Stomach smooth muscle (tissue), 2 donors: ENCODE data around the gene C11orf86.

Source experiments
- H3K27ac ChIP-seq: one replicate; pipeline ENCODE4 v1.7.0; 2013; ENCODE audit warnings: mild to moderate bottlenecking, low read length, inconsistent platforms
- H3K27me3 ChIP-seq, 2 donors: one replicate each; pipeline ENCODE4 v1.7.0; 2013; ENCODE audit warnings: low read length in 2 of 2; ENCODE audit not compliant: insufficient read depth in 2 of 2, control insufficient read depth in 1 of 2
- H3K36me3 ChIP-seq, 2 donors: one replicate each; pipeline ENCODE4 v1.7.0; 2013; ENCODE audit warnings: low read length in 2 of 2; ENCODE audit not compliant: control insufficient read depth in 2 of 2, insufficient read depth in 2 of 2
- H3K4me1 ChIP-seq: one replicate; pipeline ENCODE4 v1.7.0; 2013; ENCODE audit warnings: low read length; ENCODE audit not compliant: control insufficient read depth, insufficient read depth
- H3K4me3 ChIP-seq, 2 donors: one replicate each; pipeline ENCODE4 v1.7.0; 2013; ENCODE audit warnings: low read length in 2 of 2
- H3K9ac ChIP-seq, 2 donors: one replicate each; pipeline ENCODE4 v1.7.0; 2013; ENCODE audit warnings: low read length in 2 of 2, mild to moderate bottlenecking in 1 of 2
- H3K9me3 ChIP-seq, 2 donors: one replicate each; pipeline ENCODE4 v1.7.0; 2013; ENCODE audit warnings: low read length in 2 of 2; ENCODE audit not compliant: control insufficient read depth in 2 of 2
- donor health status: healthy.
- donor health status: Pancreatic carcinoma.

Gene C11orf86

GRCh38 chr11:66966351-66966750, 8.8 kb upstream of the C11orf86 start:
- Histone ChIP-seq H3K9ac (no peak overlapping the region), H3K27ac (no peak overlapping the region), H3K4me1 (no peaks in the 10 kb centered on the region), H3K27me3 (no peaks in the 10 kb centered on the region), H3K36me3 (no peaks in the 10 kb centered on the region), H3K9me3 (no peaks in the 10 kb centered on the region), H3K4me3 (no peak overlapping the region)

GRCh38 chr11:66967670-66968425, 7.3 kb upstream of the C11orf86 start:
- Histone ChIP-seq H3K27me3 (no peaks in the 10 kb centered on the region), H3K36me3 (no peaks in the 10 kb centered on the region), H3K4me1 (no peaks in the 10 kb centered on the region), H3K9me3 (no peaks in the 10 kb centered on the region), H3K27ac (no peak overlapping the region), H3K9ac (no peak overlapping the region), H3K4me3 (no peak overlapping the region)

DNA sequence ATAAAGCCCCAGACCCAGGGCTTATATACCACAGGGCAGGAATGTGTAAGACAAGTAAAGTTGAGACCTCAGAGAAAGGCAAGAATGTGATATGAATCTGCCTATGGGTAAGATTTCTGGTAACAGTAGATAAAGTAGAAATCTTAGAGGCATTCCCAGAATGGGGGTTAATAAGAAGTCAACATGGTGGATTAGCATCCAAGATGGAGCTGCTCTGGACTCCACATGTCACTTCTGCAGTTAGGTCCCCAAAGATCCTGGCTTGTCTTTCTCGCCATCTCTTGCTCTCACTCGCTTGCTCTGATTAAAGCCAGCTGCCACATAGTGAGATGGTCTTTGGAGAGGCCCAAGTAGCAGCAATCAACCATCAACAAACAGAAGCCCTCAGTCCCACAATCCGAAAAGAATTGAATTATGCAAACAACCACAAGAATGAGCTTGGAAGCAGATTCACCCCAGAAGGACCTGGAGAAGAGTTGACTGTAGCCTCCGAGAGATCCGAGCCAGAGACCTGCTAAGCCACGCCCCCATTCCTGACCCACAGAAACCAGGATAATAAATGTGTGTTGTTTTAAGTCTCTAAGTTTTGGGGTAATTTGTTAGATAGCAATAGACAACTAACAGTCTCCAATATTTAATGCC, 5.4 kb upstream of the C11orf86 start:
- Histone ChIP-seq H3K4me3 (no peak overlapping the region), H3K9ac (no peak overlapping the region), H3K27ac (no peak overlapping the region), H3K36me3 (no peaks in the 10 kb centered on the region), H3K4me1 (no peaks in the 10 kb centered on the region), H3K9me3 (no peaks in the 10 kb centered on the region), H3K27me3 (no peaks in the 10 kb centered on the region)

DNA sequence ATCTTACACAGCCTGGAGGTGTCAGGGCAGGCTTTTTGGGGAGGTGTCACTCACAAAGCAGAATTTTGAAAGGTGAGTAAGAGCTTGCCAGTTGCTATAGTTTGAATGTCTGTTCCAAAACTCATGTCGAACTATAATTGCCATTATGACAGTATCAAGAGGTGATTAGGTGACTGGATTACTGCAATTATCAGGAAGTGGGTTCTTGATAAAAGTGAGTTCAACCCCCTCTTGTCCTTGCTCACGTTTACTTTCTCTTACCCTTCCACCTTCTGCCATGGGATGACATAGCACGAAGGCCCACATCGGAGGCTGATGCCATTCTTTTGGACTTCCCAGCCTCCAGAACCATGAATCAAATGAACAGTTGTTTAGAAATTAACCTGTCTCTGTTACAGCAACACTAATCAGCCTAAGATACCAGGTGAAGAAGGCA, 4.7 kb upstream of the C11orf86 start:
- Histone ChIP-seq H3K27me3 (peaks cover under 1% of the 10 kb centered on the region in 2 donors), H3K27ac (no peak overlapping the region), H3K4me1 (no peaks in the 10 kb centered on the region), H3K9me3 (no peaks in the 10 kb centered on the region), H3K4me3 (no peak overlapping the region), H3K9ac (no peak overlapping the region), H3K36me3 (no peaks in the 10 kb centered on the region)

GRCh38 chr11:66970807-66971442, 4.2 kb upstream of the C11orf86 start:
- no peaks in the 10 kb centered on the region for H3K4me1 ChIP-seq
- no peaks in the 10 kb centered on the region for H3K9me3 ChIP-seq
- H3K9ac ChIP-seq: no peak overlapping the region
- peaks cover 2 to 3% of the 10 kb centered on the region in 2 donors for H3K27me3 ChIP-seq
- no peaks in the 10 kb centered on the region for H3K36me3 ChIP-seq
- no peak overlapping the region for H3K27ac ChIP-seq
- no peak overlapping the region for H3K4me3 ChIP-seq

DNA sequence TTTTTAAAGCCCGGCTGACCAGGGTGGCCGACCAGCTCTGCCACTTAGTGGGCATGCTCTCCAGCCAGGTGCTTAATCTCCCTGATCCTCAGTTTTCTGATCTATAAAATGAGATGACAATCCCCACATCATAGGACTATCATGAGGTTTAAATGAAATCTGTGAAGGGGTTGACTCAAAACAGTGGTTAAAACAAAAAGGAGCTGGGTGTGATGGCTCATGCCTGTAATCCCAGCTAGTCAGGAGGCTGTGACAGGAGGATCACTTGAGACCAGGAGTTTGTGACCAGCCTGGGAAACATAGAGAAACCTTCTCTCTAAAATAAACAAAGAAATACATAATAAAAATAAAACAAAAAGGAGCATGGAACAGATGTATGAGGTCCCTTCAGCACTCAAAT, 3.6 kb upstream of the C11orf86 start:
- H3K36me3 ChIP-seq: no peaks in the 10 kb centered on the region
- peaks cover 2 to 3% of the 10 kb centered on the region in 2 donors for H3K27me3 ChIP-seq
- H3K4me3 ChIP-seq: no peak overlapping the region
- no peak overlapping the region for H3K9ac ChIP-seq
- H3K9me3 ChIP-seq: no peaks in the 10 kb centered on the region
- no peaks in the 10 kb centered on the region for H3K4me1 ChIP-seq
- no peak overlapping the region for H3K27ac ChIP-seq

DNA sequence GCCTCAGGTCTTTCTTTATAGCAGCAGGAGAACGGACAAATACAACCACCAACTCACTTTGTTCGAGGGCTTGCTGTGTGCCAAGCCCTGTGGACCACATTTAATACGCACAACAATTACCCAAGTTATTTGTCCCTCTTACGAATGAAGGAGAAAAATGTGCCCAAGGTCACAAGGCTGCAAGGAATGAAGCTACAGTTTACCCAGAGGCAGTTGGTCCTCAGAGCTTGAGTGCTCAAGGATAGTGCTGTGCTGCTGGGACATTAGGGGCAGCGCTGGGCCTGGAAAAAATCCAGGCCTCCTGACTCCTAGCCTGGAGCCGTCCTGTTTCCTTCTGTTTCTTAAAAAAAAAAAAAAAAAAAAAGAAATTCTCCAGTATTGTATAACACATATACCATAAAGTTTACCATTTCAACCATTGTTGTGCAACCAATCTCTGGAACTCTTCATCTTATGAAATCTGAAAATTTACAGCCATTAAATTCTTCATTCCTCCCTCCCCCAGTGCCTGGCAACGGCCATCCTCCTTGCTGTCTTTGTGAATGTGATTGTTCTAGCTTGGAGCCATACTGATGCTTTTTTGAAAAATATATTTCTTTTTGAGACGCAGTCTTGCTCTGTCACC, 1.0 kb upstream of the C11orf86 start:
- no peak overlapping the region for H3K27ac ChIP-seq

DNA sequence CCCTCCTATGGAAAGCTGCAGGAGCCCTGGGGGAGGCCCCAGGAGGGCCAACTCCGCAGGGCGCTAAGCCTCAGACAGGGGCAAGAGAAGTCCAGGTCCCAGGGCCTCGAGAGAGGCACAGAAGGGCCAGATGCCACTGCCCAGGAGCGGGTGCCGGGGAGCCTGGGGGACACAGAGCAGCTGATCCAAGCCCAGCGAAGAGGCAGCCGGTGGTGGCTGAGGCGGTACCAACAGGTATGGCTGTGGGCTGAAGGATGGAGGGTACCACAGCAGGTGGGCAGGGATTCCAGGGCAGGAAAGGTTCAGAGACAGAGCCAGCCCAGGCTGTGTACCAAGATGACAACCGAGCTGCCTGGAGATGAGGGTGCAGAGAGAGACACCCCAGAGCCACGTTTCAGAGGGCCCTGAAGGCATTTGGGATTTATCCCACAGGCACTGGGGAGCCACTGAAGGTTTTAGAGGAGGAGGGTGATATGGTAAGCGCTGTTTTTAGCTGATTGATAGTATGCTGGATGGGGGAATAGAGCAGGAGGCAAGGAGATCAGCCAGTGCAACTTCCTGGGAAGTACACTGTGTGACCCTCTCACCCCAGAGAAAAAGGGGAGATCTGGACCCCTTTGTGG, 412 bp downstream of the C11orf86 start:
- H3K4me3 ChIP-seq: no peak overlapping the region
- peaks cover 0 to 3% of the 10 kb centered on the region in 2 donors for H3K9me3 ChIP-seq
- H3K9ac ChIP-seq: no peak overlapping the region
- H3K4me1 ChIP-seq: no peaks in the 10 kb centered on the region
- H3K27ac ChIP-seq: no peak overlapping the region
- no peaks in the 10 kb centered on the region for H3K36me3 ChIP-seq
- peaks cover 2 to 3% of the 10 kb centered on the region in 2 donors for H3K27me3 ChIP-seq

More for the DNA sequence above, 1.0 kb upstream of the C11orf86 start:
- Histone ChIP-seq H3K36me3 (no peaks in the 10 kb centered on the region), H3K9ac (no peak overlapping the region), H3K4me1 (no peaks in the 10 kb centered on the region), H3K9me3 (no peaks in the 10 kb centered on the region), H3K4me3 (no peak overlapping the region), H3K27me3 (peaks cover 2 to 3% of the 10 kb centered on the region in 2 donors)

- peaks cover 2 to 3% of the 10 kb centered on the region in 2 donors for H3K27me3 ChIP-seq
- no peak overlapping the region for H3K27ac ChIP-seq
- no peak overlapping the region for H3K9ac ChIP-seq
- H3K4me3 ChIP-seq: no peak overlapping the region
- no peaks in the 10 kb centered on the region for H3K4me1 ChIP-seq
- H3K9me3 ChIP-seq: peaks cover 0 to 3% of the 10 kb centered on the region in 2 donors
- no peaks in the 10 kb centered on the region for H3K36me3 ChIP-seq
Measured at GRCh38 chr11:66976028-66976467, 944 bp downstream of the C11orf86 start.

DNA sequence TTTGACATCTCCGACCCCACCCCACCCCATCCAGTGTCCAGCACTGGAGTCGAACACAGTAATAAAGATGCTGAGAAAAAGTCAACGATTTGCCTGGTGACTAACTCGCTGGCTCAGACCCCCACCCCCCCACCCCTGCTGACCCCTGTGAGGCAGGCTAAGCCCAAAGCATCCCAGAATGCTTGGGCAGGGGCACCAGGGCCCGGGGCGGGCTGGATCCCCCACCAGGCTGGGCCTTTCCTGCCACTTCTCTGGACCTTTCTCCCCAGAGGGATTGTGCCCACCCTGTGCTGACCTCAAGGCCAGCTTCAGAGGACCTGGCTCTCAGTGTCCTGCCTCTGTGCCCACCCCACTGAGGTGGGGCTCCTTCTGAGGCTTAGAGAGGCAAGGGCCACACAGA, 1.8 kb downstream of the C11orf86 start:
- Histone ChIP-seq H3K4me3 (no peak overlapping the region), H3K27me3 (peaks cover 2 to 3% of the 10 kb centered on the region in 2 donors), H3K9me3 (peaks cover 0 to 3% of the 10 kb centered on the region in 2 donors), H3K4me1 (no peaks in the 10 kb centered on the region), H3K27ac (no peak overlapping the region), H3K36me3 (no peaks in the 10 kb centered on the region), H3K9ac (no peak overlapping the region)
